ENCODE results near the gene PUM1.

Gene PUM1

GRCh38 chr1:30888391-30888790 lies 177.1 kb downstream of the PUM1 start:
- DNase-seq (ENCODE audit: low spot score): no peak

GRCh38 chr1:30887485-30888315 lies 177.8 kb downstream of the PUM1 start:
- DNase-seq (ENCODE audit: low spot score): no peak

- no peak for DNase-seq (ENCODE audit: low spot score)
These were observed 178.6 kb downstream of the PUM1 start for GRCh38 chr1:30886710-30887428.

- no peak for DNase-seq (ENCODE audit: low spot score)
These were observed 179.7 kb downstream of the PUM1 start for GRCh38 chr1:30885570-30886522.

GRCh38 chr1:30884723-30885122 lies 180.8 kb downstream of the PUM1 start:
- DNase-seq (ENCODE audit: low spot score): no peak

- DNase-seq (ENCODE audit: low spot score): no peak
These were observed 181.9 kb downstream of the PUM1 start for GRCh38 chr1:30883389-30884172.

- no peak for DNase-seq (ENCODE audit: low spot score)
These were observed 182.7 kb downstream of the PUM1 start for GRCh38 chr1:30882678-30883388.
